ENCODE data around the gene AP3B1. TPM values are rescaled to one million over a fixed set of nuclear protein-coding genes. Genes with fewer than 3 reads are reported as not detected.
A peak's percentile ranks its signal among the peaks of the same experiment; 100 is the strongest.

The AP3B1 gene
- total and polyA plus RNA-seq, 9 donors, result 32.5 to 48.1 (median 36.8) TPM

GRCh38 chr5:78019744-78020143 is 274.8 kb downstream of the AP3B1 start:
- no peak for DNase-seq
- Histone ChIP-seq H3K27me3 (ENCODE audit: control insufficient read depth, insufficient read depth, low read length) (no peaks in the 10 kb centered on the region), H3K4me1 (ENCODE audit: control insufficient read depth, insufficient read depth, low read length) (no peaks in the 10 kb centered on the region), H3K4me3 (ENCODE audit: low read length) (no peak overlapping the region), H3K36me3 (ENCODE audit: control insufficient read depth, insufficient read depth, low read length) (no peaks in the 10 kb centered on the region), H3K27ac (ENCODE audit: low read length) (no peak overlapping the region), H3K9me3 (replicated peaks; ENCODE audit: control insufficient read depth, low read depth, low read length) (no peaks in the 10 kb centered on the region)
- WGBS (ENCODE audit: insufficient coverage), result no CpG with 5 or more reads among the region's 5 CpGs

- H3K9me3 ChIP-seq (replicated peaks; ENCODE audit: control insufficient read depth, low read depth, low read length), result no peaks in the 10 kb centered on the region
- H3K27ac ChIP-seq (ENCODE audit: low read length), result no peak overlapping the region
- no CpG with 5 or more reads among the region's 3 CpGs for WGBS (ENCODE audit: insufficient coverage)
- DNase-seq, result no peak
- H3K4me1 ChIP-seq (ENCODE audit: control insufficient read depth, insufficient read depth, low read length), result no peaks in the 10 kb centered on the region
- H3K27me3 ChIP-seq (ENCODE audit: control insufficient read depth, insufficient read depth, low read length), result no peaks in the 10 kb centered on the region
- no peak overlapping the region for H3K4me3 ChIP-seq (ENCODE audit: low read length)
- H3K36me3 ChIP-seq (ENCODE audit: control insufficient read depth, insufficient read depth, low read length), result no peaks in the 10 kb centered on the region
Observed at GRCh38 chr5:78016863-78017529, 277.5 kb downstream of the AP3B1 start.

GRCh38 chr5:78009937-78010527 is 284.5 kb downstream of the AP3B1 start:
- H3K36me3 ChIP-seq (ENCODE audit: control insufficient read depth, insufficient read depth, low read length), result no peaks in the 10 kb centered on the region
- DNase-seq, result peak; percentile 92
- H3K27me3 ChIP-seq (ENCODE audit: control insufficient read depth, insufficient read depth, low read length), result no peaks in the 10 kb centered on the region
- WGBS (ENCODE audit: insufficient coverage), result 31% methylated on average over 2 of the region's 5 CpGs
- H3K9me3 ChIP-seq (replicated peaks; ENCODE audit: control insufficient read depth, low read depth, low read length), result no peaks in the 10 kb centered on the region
- H3K4me3 ChIP-seq (ENCODE audit: low read length), result no peak overlapping the region
- H3K27ac ChIP-seq (ENCODE audit: low read length), result no peak overlapping the region
- H3K4me1 ChIP-seq (ENCODE audit: control insufficient read depth, insufficient read depth, low read length), result no peaks in the 10 kb centered on the region

- WGBS (ENCODE audit: insufficient coverage), result 33% methylated on average over 1 of the region's 1 CpG
- no peaks in the 10 kb centered on the region for H3K27me3 ChIP-seq (ENCODE audit: control insufficient read depth, insufficient read depth, low read length)
- DNase-seq, result peak; percentile 46
Observed at GRCh38 chr5:78008356-78008967, 286.0 kb downstream of the AP3B1 start.

GRCh38 chr5:78007233-78007632 is 287.3 kb downstream of the AP3B1 start:
- peaks cover 4% of the 10 kb centered on the region for H3K36me3 ChIP-seq (ENCODE audit: control insufficient read depth, insufficient read depth, low read length)
- no peak for DNase-seq
- no peaks in the 10 kb centered on the region for H3K9me3 ChIP-seq (replicated peaks; ENCODE audit: control insufficient read depth, low read depth, low read length)
- H3K4me1 ChIP-seq (ENCODE audit: control insufficient read depth, insufficient read depth, low read length), result peaks cover 2% of the 10 kb centered on the region
- no CpG with 5 or more reads among the region's 3 CpGs for WGBS (ENCODE audit: insufficient coverage)
- no peaks in the 10 kb centered on the region for H3K27me3 ChIP-seq (ENCODE audit: control insufficient read depth, insufficient read depth, low read length)
- H3K4me3 ChIP-seq (ENCODE audit: low read length), result no peak overlapping the region
- H3K27ac ChIP-seq (ENCODE audit: low read length), result no peak overlapping the region

More at GRCh38 chr5:78008356-78008967, 286.0 kb downstream of the AP3B1 start:
- Histone ChIP-seq H3K27ac (ENCODE audit: low read length) (no peak overlapping the region), H3K4me3 (ENCODE audit: low read length) (no peak overlapping the region), H3K4me1 (ENCODE audit: control insufficient read depth, insufficient read depth, low read length) (no peaks in the 10 kb centered on the region), H3K9me3 (replicated peaks; ENCODE audit: control insufficient read depth, low read depth, low read length) (no peaks in the 10 kb centered on the region), H3K36me3 (ENCODE audit: control insufficient read depth, insufficient read depth, low read length) (no peaks in the 10 kb centered on the region)

GRCh38 chr5:78006449-78006848 is 288.0 kb downstream of the AP3B1 start:
- WGBS (ENCODE audit: insufficient coverage), result no CpG with 5 or more reads among the region's 7 CpGs
- DNase-seq, result no peak
- Histone ChIP-seq H3K27ac (ENCODE audit: low read length) (no peak overlapping the region), H3K9me3 (replicated peaks; ENCODE audit: control insufficient read depth, low read depth, low read length) (no peaks in the 10 kb centered on the region), H3K36me3 (ENCODE audit: control insufficient read depth, insufficient read depth, low read length) (peaks cover 4% of the 10 kb centered on the region), H3K4me1 (ENCODE audit: control insufficient read depth, insufficient read depth, low read length) (peaks cover 2% of the 10 kb centered on the region), H3K27me3 (ENCODE audit: control insufficient read depth, insufficient read depth, low read length) (no peaks in the 10 kb centered on the region), H3K4me3 (ENCODE audit: low read length) (no peak overlapping the region)

GRCh38 chr5:78005021-78005785 is 289.3 kb downstream of the AP3B1 start:
- Histone ChIP-seq H3K27me3 (ENCODE audit: control insufficient read depth, insufficient read depth, low read length) (no peaks in the 10 kb centered on the region), H3K9me3 (replicated peaks; ENCODE audit: control insufficient read depth, low read depth, low read length) (no peaks in the 10 kb centered on the region), H3K4me3 (ENCODE audit: low read length) (no peak overlapping the region), H3K27ac (ENCODE audit: low read length) (no peak overlapping the region), H3K36me3 (ENCODE audit: control insufficient read depth, insufficient read depth, low read length) (peaks cover 4% of the 10 kb centered on the region), H3K4me1 (ENCODE audit: control insufficient read depth, insufficient read depth, low read length) (peaks cover 2% of the 10 kb centered on the region)
- no CpG with 5 or more reads among the region's 5 CpGs for WGBS (ENCODE audit: insufficient coverage)
- DNase-seq, result no peak

GRCh38 chr5:78004559-78004958 is 289.9 kb downstream of the AP3B1 start:
- no peak for DNase-seq
- WGBS (ENCODE audit: insufficient coverage), result no CpG with 5 or more reads among the region's 1 CpG
- peaks cover 2% of the 10 kb centered on the region for H3K4me1 ChIP-seq (ENCODE audit: control insufficient read depth, insufficient read depth, low read length)
- peaks cover 4% of the 10 kb centered on the region for H3K36me3 ChIP-seq (ENCODE audit: control insufficient read depth, insufficient read depth, low read length)
- H3K4me3 ChIP-seq (ENCODE audit: low read length), result no peak overlapping the region
- no peaks in the 10 kb centered on the region for H3K9me3 ChIP-seq (replicated peaks; ENCODE audit: control insufficient read depth, low read depth, low read length)
- H3K27ac ChIP-seq (ENCODE audit: low read length), result no peak overlapping the region
- no peaks in the 10 kb centered on the region for H3K27me3 ChIP-seq (ENCODE audit: control insufficient read depth, insufficient read depth, low read length)

GRCh38 chr5:78003919-78004318 is 290.6 kb downstream of the AP3B1 start:
- no peak overlapping the region for H3K27ac ChIP-seq (ENCODE audit: low read length)

GRCh38 chr5:78003450-78003849 is 291.0 kb downstream of the AP3B1 start:
- Histone ChIP-seq H3K36me3 (ENCODE audit: control insufficient read depth, insufficient read depth, low read length) (peaks cover 8% of the 10 kb centered on the region), H3K4me3 (ENCODE audit: low read length) (no peak overlapping the region), H3K27ac (ENCODE audit: low read length) (no peak overlapping the region), H3K9me3 (replicated peaks; ENCODE audit: control insufficient read depth, low read depth, low read length) (no peaks in the 10 kb centered on the region), H3K4me1 (ENCODE audit: control insufficient read depth, insufficient read depth, low read length) (peaks cover 5% of the 10 kb centered on the region), H3K27me3 (ENCODE audit: control insufficient read depth, insufficient read depth, low read length) (no peaks in the 10 kb centered on the region)
- no peak for DNase-seq
- WGBS (ENCODE audit: insufficient coverage), result no CpG with 5 or more reads among the region's 5 CpGs

More at GRCh38 chr5:78003919-78004318, 290.6 kb downstream of the AP3B1 start:
- Histone ChIP-seq H3K4me1 (ENCODE audit: control insufficient read depth, insufficient read depth, low read length) (peaks cover 2% of the 10 kb centered on the region), H3K36me3 (ENCODE audit: control insufficient read depth, insufficient read depth, low read length) (peaks cover 8% of the 10 kb centered on the region), H3K27me3 (ENCODE audit: control insufficient read depth, insufficient read depth, low read length) (no peaks in the 10 kb centered on the region), H3K9me3 (replicated peaks; ENCODE audit: control insufficient read depth, low read depth, low read length) (no peaks in the 10 kb centered on the region), H3K4me3 (ENCODE audit: low read length) (no peak overlapping the region)
- DNase-seq, result no peak
- WGBS (ENCODE audit: insufficient coverage), result 70% methylated on average over 2 of the region's 7 CpGs
